HG03432 (cell line): ENCODE measurements around the gene BFSP2.
A peak's percentile ranks its signal among the peaks of the same experiment; 100 is the strongest.

Source experiments
- ATAC-seq: cut with Tn5 transposase; IDR thresholded peaks from one replicate; pipeline ENCODE4 v1.9.1; 2021; ENCODE audit warnings: mild to moderate bottlenecking, moderate library complexity; ENCODE audit not compliant: unreplicated experiment

BFSP2 gene

DNA sequence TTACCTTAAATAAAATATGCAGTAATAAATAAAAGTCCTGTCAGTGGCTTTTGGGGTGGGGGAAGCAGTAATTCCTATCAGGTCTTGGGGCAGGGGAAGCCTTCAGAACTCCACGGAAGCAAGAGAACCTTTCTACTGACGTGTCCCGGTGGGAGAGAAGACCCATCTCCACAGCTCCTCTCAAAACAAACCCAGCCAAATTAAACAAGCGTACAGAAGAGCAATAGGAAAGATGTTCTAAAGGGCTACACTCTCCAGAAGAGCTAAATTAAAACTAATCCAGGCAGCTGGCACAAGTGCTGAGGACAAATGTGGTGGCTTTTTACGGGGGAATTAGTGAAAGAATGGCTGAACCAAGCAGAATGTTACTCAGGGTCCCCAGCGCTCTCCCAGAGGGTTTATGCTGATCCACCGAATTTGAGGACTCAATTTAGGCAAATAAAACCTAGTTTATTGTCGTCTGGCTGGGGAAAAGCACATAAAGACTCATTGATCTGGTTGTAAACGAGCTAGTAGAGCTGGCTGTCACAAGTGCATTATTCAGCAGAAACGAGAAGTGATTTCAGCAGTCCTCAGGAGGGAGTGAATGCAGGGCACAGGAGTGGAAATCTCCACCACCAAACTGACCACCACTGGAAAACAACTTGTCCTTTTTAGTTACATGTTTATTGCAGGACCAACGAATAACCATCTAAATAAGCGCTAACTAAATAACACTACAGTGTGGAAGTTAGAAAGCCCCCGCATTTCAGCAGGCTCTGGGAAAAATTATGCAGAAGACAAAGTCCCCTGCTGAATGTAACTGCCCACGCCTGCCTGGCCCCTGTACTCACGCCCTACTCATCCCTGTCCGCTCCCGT, 13.5 kb downstream of the BFSP2 start:
- ATAC-seq = no peak

DNA sequence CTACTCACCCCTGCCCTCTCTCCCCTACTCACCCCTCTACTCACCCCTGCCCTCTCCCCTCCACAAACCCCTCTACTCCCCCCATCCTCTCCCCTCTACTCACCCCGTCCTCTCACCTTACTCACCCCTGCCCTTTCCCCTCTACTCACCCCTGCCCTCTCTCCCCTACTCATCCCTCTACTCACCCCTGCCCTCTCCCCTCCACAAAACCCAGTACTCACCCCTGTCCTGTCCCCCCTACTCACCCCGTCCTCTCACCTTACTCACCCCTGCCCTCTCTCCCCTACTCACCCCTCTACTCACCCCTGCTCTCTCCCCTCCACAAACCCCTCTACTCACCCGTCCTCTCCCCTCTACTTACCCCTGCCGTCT, 14.2 kb downstream of the BFSP2 start:
- ATAC-seq = no peak

DNA sequence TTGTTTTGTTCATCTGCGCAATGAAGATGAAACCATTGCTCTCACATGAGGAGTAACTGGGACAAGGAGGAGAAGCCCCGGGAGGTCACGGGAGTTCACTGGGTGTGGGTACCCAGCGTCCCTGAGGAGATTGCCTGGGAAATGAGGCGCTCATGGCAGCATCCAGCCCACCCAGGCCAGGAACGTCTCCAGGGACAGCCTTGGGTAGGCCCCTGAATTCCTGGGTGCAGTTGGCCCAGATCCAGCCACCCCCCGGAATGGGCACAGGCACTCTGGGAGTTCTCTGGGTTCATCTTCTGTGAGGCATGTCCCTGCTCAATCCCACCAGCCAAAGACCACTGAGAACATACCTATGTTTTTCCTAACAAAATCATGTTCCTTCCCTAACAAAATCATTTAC, 18.5 kb downstream of the BFSP2 start:
- no peak for ATAC-seq

DNA sequence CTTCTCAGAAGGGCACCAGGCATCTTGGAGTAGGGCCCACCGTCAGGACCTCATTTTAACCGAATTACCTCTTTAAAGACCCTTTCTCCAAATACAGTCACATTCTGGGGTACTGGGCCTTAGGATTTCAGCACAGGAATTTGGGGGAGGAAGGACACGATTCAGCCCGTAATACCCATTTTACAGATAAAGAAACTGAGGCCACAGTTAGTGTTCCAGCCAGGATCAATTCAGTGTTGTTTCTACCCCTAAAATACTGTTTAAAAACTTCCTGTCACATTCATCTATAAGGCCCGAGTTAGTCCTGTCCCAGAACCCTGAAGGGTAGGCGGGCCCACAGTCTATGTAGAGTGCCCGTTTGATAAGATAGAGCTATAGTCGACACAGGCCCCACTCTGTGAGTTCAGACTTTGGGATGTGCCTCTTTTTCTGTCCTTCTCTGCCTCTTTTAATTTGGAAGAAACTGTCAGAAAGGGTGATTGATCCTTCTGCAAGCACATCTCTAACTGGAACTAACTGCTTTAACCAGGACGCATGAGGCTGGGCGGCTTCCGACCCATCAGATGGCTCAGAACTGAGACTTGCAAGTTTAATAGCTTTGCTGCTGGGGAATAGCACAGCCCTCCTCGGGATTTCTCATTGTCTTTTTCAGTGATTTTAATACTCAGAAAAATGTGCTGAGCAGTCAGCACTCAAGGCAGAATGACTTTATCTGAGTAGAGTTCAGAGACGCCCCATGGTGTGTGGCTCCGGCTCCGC, 19.5 kb downstream of the BFSP2 start:
- no peak for ATAC-seq

DNA sequence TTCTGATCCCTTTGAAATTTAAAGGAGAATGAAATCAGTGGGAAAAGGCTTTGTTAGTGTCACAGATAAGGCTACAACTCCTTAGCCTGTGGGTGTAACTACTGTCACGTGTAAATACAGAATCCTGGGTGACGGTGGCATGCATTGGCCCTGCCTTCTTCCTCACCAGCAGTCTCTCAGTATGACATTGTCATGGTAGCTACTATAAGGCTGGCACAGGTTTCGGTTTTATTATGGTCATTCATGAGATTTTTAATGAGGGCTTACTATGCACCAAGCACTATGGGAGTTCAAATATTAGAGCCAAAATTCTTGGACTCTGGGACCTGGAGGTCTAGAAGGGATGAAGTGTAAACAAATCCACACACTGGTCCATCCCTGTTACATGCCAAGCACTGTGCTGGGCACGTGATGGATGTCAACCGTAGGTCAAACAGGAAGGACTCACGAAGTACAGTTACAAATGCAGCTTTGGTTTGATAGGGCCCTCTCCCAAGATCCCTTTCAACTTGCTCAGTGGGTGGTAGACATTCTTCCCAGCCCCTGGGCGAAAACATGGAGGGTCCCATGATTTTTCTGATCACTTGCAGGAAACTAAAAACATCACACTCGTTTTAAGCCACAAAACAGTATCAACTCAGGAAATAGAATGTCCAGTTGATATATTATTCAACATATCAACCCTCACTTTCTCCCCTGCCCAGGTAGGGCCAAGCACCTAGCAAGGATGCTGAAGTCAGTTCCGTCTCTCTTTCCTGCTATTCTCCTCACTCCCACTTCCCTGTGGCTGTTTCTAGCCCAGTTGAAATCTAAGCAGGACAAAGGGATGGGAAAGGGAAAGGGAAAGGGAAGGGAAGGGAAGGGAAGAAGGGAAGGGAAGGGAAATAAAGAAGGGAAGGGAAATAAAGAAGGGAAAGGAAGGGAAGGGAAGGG, 25.3 kb downstream of the BFSP2 start:
- ATAC-seq = peak; percentile 56

DNA sequence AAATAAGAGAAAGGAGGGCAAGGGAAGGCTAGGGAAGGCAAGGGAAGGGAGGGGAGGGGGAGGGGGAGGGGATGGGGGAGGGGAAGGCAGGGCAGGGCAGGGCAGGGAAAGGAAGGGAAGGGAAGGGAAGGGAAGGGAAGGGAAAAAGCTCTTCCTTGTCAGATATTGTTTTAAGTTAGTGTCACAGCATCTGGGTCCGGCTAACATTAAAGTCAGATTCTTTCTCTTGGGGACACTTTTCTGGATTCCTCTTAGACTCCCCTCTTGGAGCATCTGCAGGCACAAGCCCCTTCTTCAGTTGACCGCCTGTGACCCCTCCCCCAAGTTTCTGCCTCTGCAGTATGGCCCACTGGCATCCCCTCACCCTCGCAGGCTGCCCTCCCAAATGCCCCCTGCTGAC, 26.0 kb downstream of the BFSP2 start:
- ATAC-seq = no peak

DNA sequence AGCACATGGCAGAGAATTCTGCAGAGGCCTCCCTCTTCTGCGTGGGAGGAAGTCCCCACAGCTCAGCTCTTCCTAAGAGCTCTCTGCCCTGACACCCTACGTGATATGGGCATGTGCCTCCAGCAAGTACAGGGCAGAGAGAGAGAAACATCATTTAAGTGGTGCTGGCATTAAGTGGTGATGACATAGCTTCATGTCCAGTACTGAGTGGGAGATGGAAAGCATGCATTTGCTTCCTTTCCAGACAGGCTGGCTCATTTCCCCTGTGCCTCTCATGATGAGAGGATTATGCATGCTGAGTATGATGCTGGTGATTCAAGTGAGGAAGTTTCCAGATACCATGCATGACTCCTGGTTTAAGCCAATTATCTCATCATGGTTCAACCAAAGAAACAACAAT, 26.9 kb downstream of the BFSP2 start:
- ATAC-seq = no peak

DNA sequence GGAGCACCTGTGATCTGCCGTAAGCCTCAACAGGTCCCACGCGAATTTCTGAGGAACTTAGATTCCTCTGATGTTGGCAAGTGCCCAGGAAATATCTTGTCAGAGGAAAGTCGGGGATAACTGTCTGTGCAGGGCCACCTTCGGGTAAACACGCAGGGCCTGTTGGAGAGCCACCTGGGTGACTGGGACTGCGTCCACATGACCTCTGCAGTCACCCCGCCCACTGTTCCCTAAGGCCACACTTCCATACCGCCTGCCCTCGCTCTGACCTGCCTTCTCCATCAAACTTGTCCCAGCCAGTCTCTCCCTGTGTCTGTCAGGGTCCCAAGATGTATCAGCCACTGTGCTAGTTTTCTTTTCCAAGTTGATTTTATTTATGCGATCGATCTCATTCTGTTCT, 28.7 kb downstream of the BFSP2 start:
- no peak for ATAC-seq

DNA sequence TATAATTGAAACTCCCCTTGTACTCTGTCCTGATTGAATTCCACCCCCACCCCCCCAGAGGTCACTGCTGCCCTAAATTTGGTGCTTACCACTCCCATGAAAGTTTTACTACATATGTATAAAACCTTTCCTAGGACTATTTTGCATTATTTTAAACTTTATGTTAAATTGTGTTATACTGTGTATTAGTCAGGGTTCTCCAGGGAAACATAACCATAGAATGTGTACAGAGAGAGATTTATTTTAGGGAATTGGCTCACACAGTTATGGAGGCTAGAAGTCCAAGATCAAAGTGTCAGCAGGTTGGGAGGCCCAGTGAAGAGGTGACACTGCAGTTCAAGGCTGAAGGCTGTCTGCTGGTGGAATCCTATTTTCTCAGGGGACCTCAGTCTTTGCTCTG, 29.2 kb downstream of the BFSP2 start:
- no peak for ATAC-seq

DNA sequence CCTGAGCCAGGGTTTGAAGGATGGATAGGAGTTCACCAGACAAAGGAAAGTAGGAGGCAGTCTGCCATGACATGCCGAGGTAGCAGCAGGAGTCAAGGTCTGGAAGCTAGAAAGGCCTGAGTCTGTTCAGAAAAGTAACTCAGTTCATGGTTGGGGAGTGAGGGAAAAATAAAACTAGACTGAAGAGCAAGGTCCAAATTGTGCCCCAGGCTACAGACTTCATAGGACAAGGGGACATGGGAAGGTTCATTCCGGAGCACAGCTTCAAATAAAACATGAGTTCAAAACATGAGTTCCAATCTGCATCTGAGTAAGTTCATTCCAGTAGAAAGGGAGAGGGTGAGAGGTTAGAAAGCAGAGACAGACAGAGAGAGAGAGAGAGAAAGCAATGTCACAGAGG, 39.7 kb downstream of the BFSP2 start:
- no peak for ATAC-seq

DNA sequence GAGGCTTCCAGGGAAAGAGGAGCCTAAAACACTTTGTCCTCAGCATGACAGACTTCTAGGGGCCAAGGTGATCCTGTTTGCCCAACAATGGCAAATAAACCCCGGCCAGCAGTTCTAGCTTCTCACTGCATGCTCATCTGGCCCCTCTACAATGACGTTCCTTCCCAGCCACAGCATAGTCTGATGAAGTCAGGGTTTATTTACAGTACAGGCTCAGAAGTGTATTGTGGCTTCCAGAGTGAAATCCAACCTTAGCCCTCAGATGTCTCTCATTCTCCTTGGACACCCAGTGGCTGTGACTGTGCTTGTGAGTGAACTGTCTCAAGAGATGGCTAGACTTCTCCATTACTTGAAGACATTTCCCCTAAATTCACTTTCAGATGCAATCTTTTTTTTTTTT, 40.8 kb downstream of the BFSP2 start:
- ATAC-seq = no peak

DNA sequence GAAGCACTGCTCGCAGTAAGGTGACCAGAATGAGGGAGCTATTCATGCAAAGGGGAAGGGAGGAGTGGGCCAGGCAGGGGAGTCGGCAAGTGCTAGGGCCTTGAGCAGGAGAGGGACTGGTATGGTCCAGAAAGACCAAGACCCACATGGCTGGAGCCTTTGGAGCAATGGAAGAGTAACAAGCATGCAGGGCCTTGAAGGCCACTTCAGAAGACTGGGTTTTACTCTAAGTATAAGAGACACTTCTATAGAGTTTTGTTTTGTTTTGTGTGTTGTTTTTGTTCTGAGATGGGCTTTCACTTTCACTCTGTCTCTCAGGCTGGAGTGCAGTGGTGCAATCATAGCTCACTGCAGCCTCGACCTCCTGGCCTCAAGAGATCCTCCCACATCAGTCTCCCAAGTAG, 42.0 kb downstream of the BFSP2 start:
- peak; percentile 74 for ATAC-seq

DNA sequence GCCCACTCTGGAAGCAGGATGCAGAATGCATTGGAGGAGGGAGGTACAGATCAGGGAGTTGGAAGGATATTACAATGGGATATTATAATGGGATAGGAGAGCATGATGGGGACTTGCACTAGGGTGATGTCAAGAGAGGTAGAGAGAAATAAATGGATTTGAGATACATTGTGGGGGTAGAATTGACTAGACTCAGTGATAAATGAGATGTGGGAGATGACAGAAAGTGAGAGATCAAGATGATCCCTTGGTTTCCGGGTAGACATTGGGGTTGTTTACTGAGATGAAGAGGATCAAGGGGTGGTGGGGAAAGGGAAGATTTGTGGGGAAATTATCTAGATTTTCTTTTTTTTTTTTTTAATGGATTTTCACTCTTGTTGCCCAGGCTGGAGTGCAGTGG, 42.7 kb downstream of the BFSP2 start:
- ATAC-seq = no peak

DNA sequence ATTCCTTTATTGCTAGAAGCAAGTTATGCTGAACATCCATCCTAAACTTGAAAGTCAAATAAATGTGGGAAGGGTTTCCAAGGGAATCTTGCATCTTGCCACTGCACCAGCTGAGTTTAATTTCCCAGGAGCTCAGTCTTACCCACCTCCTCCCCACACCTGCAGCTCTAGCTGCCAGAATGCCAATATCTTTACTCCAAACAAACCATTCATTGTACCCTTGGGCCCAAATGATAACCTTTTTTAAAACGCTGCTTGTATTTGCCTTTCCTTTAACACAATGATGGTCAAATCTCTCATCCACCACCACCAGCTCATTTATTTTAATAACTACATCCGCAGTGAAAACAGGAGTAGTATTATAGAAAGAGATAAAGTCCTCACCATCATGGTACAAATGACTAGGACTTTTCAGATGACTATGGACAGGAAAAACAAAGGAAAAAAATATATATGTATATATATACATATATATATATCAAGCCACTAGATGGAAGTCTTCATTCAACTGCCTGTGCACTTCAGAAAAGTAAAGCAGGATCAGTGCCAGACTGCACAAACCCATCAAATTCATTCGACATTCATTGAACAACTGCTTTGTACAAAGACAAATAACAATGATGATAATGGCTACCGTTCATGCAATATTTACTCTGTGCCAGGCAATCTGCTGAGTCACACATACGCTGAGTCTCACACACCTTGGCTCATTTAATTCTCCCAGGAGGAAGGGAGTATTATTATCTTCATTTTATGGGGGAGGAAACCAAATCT, 44.0 kb downstream of the BFSP2 start:
- no peak for ATAC-seq

DNA sequence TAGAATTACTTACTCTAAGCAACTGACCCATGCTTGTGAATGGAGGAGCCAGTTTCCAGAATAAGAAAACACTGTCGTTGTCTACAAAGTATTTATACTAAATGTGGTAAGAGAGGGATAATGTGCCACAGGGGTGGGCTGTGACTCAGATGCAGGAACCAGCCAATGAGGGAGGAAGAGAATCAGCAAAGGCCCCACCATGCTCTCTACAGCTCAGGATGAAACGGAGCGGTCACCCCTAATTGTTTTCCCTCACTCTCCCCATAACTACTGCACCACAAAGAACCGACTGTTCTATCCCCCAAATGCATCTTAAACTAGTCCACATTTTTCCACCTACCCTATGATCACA, 44.5 kb downstream of the BFSP2 start:
- no peak for ATAC-seq

DNA sequence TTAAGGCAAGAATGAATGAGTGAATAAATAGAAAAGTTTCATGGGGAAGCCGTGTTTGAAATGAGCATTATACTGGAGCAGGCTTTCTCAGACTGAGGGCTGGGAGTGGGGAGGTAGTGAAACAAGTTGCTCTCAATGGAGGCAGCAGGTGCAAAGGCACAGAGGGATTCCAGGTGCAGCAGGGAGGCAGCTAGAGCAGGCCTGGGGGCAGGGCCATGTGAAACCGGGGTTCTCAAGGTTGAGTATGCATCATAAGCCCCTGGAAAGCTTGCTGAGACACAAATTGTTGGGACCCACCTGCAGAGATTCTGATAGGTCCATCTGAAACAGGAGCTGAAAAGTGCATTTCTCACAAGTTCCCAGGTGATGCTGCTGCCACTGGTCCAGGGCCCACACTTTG, 45.3 kb downstream of the BFSP2 start:
- no peak for ATAC-seq

DNA sequence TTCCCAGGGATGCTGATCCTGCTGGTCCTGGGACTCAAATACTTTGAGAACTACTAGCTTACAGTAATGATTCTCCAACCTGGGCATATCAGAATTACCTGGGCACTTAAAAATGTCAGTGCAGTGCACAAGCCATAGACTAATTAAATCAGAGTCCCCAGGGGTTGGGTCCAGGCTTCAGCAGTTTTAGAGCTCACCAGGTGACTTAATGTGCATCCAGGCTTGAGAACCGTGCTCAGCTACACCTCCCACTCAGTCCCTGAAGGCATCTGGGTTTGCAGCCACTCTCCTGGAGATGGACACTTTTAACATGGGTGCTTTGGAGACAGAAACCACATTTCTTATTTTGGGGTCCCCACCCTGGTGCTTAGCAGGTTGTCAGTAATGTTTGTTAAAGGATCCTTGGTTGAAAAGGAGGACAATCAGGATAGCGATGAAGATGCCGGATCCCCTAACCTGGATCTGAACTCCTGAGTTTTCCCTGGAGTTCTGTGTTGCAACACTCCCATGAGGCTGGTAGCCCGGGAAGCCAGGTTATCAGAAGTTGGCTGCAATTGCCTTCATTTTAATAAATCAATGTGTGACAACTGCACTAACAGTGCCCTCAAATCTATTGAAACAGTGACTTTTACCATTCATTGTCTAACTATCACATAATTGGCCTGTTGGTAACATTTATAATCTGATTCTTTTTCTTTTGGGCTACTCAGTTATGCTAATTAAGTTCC, 48.1 kb downstream of the BFSP2 start:
- ATAC-seq = peak; percentile 41

DNA sequence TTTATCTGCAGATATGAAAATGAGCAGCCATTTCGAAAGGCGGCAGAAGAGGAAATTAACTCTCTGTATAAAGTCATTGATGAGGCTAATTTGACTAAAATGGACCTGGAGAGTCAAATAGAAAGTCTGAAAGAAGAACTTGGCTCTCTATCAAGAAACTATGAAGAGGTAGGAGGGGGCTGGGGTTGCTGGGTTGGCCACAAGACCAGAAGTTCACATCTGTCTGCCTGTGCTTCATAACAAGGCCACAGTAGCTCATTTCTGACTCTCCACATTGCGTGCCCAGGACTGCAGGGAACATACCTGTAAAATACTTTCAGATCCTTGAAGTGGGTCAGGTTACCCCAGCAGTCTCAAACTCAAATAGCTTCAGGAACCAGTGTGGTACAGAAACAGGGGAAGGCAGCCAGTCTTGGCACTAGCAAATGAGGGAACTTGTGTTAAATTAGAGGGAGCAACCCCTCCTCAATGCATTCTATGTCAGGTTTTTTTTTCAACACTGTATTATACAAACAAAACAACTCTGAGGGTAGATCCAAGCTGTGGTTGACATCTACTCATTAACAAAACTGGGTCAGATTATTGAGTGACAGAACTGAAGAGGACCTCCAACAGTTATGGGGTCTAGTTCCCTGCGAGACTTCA, 48.7 kb downstream of the BFSP2 start:
- ATAC-seq = peak; percentile 94

DNA sequence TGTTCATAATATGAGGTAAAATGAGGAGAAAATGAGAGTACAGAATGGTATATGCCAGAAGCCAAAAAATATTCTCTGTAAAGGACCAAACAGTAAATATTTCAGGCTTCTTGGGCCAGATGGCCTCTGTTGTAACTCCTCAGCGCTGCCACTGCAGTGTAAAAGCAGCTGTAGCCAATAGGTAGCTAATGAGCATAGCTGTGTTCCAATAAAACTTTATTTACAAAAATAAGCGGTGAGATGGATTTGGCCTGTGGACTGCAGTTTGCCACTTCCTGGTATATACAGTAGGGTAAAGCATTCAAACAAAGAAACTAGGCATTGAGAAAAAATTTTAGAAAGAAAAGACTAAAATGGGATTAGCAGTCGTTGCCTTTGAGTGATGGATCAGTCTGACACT, 51.5 kb downstream of the BFSP2 start:
- ATAC-seq = no peak
